Fibroblast of skin of right quadriceps (primary cell): ENCODE measurements around the gene TBC1D12.

ENCODE experiments used
- DNase-seq: peaks from one replicate; pipeline ENCODE4 v3.0.0-alpha.2; 2013

TBC1D12 gene

DNA sequence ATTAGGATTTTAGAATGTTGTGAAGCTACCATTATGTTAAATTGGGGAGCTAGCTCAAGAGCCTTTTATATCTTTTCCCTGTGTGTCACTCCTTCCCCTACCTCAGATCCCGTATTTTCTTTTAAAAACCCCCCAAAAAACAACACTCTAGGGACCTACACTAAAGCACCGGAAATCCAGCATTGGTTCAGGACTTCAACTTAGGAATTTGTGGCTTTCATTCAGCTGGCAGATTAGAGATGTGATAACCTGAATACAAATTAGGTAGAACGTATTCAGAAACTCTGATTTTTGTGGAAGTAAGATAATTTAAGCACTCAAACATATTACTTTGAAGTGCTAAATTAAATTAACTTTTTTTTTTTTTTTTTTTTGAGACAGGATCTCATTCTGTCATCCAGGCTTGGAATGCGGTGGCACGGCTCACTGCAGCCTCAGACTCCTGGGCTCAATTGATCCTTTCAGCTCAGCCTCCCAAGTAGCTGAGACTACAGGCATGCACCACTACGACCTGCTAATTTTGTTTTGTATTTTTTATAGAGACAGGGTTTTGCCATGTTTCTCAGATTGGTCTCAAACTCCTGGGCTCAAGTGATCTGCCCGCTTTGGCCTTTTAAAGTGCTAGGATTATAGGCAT lies 6.8 kb downstream of the TBC1D12 start:
- no peak for DNase-seq

GRCh38 chr10:94411304-94411703 lies 9.0 kb downstream of the TBC1D12 start:
- no peak for DNase-seq

DNA sequence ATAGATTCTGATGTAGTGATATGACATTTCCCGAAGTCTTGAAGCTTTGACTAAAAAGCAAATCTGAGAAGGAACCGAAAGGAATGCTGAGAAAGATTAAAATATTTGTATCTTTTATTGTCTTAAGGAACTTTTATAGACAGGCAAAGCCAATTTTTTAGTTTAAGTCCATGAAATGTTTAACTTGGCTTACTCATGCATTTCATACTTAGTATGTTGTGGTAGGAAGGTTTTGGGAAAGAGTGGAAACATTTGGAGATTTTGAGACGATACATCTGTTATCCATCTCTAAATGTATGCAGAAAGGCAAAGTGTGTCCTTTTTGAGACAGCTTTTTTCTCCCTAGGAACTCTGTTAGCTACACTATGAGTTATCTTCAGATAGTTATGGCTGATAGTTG lies 10.1 kb downstream of the TBC1D12 start:
- DNase-seq = peak; percentile 56

DNA sequence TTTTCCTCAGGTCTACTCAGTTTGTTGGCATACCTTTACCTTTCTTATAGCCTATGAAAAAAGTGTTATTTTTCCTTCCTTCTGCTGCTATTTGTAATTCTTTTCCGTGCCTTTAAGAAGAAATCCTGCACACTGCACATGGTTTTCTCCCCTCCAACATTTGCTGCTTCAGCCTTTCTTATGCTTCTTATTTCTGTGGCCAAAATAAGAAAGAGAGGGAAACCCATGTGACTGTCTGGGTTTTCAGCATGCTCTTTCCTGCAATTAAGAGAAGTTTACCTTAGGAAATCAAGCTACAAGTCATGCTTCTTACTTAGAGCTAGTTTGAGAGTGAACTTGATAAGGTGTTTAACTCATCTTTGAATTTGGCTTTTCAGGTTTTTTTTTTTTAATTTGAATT lies 11.0 kb downstream of the TBC1D12 start:
- DNase-seq = no peak

DNA sequence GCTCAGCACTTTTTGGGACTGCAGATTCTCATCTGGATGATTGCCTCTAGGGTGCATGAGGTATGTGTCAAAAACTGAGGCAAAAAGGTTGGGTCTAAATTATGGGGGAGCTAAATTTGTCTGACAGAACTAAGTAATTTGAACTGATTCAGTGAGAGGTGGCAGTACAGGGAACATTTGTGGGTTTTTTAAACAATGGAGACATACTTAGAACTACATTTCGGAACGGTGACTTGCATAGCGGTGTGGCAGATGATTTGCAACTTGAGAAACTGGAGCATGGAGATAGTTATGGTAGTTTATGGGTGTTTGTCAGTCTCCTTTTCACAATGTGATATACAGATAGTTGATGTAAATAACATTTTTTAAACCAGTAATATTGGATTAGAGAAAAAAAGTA lies 14.6 kb downstream of the TBC1D12 start:
- DNase-seq = no peak

- DNase-seq = no peak
These were observed 15.0 kb downstream of the TBC1D12 start for GRCh38 chr10:94417321-94417720.

- no peak for DNase-seq
These were observed 18.2 kb downstream of the TBC1D12 start for GRCh38 chr10:94420516-94420915.

- no peak for DNase-seq
These were observed 18.7 kb downstream of the TBC1D12 start for GRCh38 chr10:94420998-94421528.

- DNase-seq = peak; percentile 68
These were observed 21.3 kb downstream of the TBC1D12 start for GRCh38 chr10:94423627-94424026.

- no peak for DNase-seq
These were observed 22.5 kb downstream of the TBC1D12 start for GRCh38 chr10:94424714-94425337.

- no peak for DNase-seq
These were observed 23.6 kb downstream of the TBC1D12 start for GRCh38 chr10:94425942-94426341.

- DNase-seq = no peak
These were observed 24.8 kb downstream of the TBC1D12 start for GRCh38 chr10:94427166-94427565.

DNA sequence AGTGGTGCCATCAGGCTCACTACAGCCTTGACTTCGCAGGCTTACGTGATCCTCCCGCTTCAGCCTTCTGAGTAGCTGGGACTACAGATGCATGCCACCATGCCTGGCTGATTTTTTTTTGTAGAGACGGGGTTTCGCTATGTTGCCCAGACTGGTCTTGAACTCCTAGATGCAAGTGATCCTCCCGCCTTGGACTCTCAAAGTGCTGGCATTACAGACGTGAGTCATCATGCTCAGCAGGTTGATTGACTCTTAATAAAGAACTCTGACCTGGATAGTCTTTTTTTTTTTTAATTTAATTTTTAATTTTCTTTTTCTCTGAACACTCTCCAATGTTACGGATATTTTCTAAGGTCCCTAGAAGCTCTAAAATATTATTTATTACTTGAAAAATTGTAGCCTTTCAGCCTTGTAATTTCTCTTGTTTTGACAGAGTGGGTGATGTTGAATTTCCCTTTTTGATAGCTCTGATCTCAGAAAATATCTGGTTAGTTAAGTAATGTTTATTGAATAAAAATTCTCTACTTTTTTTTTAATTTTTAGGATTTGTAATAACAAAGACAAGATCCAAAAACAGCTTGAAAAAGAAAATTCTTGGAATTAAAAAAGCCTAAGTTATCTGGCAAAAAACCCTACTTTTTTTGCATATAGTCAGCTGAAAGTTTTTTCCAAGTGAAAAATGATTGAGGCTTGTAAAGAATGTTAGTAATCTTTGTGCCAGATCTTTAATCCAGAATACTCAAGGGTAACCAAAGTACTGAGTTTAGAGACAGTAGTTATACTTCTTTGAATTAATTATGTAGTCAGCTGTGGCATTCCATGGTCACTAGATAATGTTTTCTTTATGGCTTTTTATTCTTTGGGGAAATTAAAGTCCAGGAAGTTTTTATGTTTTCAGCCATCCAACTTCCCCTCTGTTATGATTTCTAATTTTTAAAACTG lies 26.7 kb downstream of the TBC1D12 start:
- DNase-seq = peak; percentile 78

GRCh38 chr10:94430701-94431100 lies 28.4 kb downstream of the TBC1D12 start:
- no peak for DNase-seq

DNA sequence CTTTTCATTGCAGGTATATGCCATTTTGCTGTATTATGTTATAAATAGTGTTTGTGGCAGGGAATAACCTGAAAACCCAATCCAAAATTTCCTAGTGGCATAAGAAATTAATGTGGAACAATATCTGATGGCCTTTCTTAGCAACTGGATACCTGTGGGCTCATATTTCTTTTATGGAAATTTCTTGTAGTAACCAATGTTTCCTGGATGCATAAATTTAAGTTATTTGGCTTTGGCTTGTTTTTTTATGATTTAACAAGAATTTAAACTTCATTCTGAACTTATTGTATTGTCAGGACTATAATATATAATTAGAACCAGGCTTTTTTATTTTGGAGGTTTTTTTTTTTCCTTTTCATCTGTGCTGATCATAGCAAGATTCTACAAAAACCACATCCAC lies 30.1 kb downstream of the TBC1D12 start:
- DNase-seq = no peak

DNA sequence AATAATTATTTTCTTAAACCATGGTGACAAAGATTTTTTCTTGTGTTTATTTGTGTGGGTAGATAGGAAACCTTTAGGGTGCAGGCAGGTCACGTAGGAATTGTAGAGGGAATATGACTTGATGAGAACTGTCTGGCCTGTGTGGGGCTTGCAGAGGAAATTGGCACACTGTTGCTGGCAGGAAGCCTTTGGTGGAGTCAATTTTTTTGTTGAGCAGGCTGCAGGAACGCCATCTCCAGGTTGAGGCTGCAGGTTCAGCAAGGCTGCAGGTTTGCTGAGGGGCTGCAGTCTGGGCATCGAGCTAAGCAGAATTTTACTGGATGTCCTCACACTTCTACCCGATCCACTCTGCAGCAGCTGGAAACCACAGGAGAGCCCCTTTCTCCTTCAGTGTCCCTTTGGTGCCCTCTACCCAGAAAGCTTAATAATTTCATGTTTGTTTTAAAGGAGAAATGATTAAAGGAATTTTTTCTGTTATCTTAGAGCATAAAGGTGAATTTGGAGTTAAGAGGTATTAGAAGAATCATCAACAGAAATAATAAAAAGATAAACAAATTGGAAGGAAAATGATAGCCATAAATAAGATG lies 37.0 kb downstream of the TBC1D12 start:
- peak; percentile 10 for DNase-seq

GRCh38 chr10:94440096-94440495 lies 37.8 kb downstream of the TBC1D12 start:
- DNase-seq = no peak

- no peak for DNase-seq
These were observed 40.7 kb downstream of the TBC1D12 start for GRCh38 chr10:94443047-94443446.

DNA sequence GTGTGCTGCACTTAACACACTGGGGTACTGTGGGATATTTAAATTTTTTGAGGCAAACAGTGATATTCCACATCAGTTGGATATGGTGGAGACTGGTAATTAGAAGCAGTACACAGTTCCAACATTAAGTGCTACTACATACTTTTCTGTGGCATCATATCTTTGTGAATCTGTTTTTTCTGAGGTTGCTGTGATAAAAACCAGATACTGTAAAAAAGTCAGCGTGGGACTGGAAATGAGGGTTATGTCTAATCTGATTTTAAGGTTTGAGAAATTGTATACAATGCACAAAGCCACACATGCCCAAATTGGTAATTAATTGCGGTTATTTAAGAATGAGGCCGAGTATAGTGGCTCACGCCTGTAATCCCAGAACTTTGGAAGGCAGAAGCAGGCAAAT lies 41.2 kb downstream of the TBC1D12 start:
- DNase-seq = no peak

DNA sequence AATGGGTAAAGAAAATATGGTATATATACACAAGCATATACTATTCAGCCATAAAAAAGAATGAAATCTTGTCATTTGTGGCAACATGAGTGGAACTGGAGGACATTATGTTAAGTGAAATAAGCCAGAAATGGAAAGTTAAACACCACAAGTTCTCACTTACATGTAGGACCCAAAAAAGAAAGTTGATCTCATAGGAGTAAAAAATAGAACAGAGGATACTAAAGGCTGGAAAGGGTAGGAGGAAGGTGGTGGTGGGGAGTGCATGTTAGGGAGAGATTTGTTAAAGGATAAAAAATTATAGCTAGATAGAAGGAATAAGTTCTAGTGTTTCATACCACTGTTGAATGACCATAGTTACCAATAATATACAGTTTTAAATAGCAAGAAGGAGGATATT lies 48.4 kb downstream of the TBC1D12 start:
- no peak for DNase-seq

DNA sequence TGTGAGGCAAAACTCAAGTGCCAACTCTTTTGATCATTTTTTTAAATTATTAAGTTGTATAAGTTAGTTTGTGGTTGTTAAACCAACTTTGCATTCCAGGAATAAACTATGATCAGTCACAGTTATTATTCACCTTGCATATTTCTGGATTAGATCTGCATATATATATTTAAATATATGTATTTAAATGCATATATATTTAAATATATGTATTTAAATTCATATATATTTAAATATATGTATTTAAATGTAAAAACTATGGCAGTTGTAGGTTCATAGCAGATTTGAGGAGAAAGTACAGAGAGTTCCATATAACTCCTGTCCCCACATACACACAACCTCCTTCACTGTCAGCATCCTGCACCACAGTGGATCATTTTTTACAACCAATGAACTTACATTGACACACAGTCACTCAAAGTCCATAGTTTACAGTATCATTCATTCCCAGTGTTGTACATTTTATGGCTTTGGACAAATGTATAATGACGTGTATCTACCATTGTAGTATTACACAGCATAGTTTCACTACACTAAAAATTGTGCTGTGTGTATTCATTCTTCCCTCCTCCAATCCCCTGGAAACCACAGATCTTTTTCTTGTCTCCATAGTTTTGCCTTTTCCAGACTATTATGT lies 49.7 kb downstream of the TBC1D12 start:
- DNase-seq = no peak

DNA sequence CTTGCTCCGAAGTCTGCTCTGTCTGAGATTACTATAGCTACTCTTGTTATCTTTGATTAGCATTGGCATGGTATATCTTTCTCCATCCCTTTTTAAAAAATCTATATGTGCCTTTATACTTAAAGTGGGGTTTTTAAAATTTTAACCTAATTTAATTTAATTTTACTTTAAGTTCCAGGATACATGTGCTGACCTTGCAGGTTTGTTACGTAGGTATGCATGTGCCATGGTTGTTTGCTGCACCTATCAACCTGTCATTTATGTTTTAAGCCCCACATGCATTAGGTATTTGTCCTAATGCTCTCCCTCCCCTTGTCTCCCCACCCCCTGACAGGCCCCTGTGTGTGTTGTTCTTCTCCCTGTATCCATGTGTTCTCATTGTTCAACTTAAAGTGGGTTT lies 54.6 kb downstream of the TBC1D12 start:
- DNase-seq = no peak

- no peak for DNase-seq
These were observed 57.0 kb downstream of the TBC1D12 start for GRCh38 chr10:94459385-94459784.
